Activated CD4-positive, CD25-positive, alpha-beta regulatory T cell treated with anti-CD3 and anti-CD28 coated beads, Interleukin-2, amount 50 U/mL, for 16 hours (primary cell): ENCODE results near the gene NKD2.
"Not testable (repeated sequence)": the region's sequence is repeated elsewhere in the genome, so short reads cannot be mapped to it uniquely, and the experiment has no call there.

Source experiments
- DNase-seq: peaks from one replicate; pipeline ENCODE4 v3.0.0-alpha.2; 2020; ENCODE audit warnings: low read depth, low spot score

NKD2 gene, protein sequence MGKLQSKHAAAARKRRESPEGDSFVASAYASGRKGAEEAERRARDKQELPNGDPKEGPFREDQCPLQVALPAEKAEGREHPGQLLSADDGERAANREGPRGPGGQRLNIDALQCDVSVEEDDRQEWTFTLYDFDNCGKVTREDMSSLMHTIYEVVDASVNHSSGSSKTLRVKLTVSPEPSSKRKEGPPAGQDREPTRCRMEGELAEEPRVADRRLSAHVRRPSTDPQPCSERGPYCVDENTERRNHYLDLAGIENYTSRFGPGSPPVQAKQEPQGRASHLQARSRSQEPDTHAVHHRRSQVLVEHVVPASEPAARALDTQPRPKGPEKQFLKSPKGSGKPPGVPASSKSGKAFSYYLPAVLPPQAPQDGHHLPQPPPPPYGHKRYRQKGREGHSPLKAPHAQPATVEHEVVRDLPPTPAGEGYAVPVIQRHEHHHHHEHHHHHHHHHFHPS

DNA sequence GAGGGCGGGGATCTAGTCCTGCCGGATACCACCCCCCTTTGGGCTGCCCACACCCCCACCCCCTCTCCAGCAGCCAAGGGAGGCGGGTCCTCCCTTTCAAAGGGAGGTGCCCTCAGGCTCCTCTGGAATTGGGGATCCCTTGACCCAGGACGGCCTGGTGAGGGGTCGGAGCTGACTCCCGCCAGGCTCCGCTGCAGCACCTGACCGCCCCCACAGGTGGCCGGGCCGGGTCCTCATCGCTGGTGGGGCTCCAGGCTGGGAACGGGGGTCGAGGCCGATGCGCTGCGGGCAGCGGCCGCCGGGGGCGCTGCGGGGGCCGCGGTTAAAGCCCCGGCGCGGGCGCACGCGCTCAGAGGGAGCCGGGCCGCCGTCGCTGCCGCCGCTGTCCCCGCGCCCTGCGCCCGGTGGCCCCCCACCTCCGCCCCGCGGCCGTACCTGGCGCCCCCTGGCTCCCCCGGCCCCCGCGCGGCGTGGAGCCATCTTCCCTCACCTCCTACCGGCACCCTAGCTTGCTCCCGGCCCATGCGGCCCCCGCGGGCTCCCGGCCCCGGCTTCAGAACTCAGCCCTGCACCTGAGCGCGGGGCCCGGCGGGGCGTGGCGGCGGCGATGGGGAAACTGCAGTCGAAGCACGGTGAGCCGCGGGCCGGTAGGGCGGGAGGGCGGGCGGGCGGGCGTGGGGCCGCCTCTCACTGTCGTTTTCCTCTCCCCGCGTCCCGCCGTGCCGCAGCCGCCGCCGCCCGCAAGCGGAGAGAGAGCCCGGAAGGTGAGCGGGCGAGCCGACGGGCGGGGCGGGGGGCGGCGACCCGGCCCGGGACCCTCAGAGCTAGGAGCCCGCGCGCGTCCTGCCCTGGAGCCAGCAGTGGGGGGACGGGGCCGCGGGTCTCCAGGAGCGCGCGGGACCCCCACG lies at the start of gene NKD2:
Gene NKD2, plus strand, starts transcription at position 352 of the 908 bp plus-strand sequence. Its CDS starts 256 bp downstream, at position 608.
- DNase-seq = no peak

DNA sequence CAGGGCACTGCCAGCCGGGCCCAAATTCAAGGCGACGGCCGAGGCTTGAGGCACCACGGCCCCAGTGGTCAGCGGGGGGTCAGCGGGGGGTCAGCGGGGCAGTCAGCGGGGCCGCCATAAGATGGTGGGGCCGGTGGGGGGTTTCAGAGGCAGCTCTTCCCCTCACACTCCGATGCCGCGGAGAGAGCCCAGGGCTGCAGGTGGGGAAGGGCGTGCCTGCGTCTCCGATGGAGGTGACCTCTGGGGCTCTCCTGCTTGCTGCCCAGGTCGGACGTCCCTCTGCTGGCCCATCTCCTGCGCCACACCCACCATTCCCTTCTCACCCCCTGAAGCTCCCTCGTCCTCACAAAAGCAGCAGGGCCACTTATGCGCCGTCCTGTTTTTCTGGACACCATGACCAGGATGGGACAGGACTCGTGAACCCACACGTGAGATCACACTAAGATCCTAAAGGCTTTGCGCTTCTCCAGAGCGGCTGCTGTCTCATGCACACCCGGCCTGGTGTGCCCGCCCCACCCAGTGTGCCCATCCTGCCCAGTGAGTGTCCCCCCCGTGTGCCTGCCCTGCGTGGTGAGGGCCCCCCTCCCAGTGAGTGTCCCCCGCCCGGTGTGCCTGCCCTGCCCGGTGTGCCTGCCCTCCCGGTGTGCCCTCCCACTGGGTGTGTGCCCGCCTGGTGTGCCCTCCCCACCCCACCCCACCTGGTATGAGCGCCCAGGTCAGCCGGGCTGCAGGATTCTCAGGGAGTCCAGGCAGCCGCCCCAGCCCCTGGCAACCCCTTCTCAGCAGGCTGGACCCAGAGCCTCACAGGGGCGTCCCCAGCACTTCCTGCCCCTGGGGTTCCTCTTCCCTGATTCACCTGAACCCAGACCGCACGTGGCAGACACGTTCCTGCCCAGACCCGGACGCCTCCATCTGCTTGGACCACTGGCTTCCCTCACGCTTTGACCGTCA lies 48.7 kb upstream of the NKD2 start:
- DNase-seq = no peak

DNA sequence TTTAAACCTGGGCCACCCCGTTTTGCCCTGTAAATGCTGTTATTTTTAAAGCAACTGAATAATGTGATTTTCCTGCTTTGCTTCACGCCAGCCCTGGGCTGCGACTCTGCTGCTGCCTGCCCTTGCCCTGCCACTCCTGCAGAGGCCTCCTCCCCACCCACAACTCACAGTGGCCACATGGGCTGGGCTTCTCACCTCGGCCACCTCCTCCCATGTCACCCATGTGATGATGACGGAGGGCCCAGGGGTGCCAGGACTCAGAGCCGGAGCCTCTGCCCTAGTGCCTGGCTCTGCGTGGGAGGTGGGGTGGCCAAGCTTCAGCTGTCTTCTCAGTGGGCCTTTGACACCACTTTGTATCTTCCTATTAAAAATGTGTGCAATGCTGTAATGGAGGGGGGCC lies 48.1 kb upstream of the NKD2 start:
- no peak for DNase-seq

DNA sequence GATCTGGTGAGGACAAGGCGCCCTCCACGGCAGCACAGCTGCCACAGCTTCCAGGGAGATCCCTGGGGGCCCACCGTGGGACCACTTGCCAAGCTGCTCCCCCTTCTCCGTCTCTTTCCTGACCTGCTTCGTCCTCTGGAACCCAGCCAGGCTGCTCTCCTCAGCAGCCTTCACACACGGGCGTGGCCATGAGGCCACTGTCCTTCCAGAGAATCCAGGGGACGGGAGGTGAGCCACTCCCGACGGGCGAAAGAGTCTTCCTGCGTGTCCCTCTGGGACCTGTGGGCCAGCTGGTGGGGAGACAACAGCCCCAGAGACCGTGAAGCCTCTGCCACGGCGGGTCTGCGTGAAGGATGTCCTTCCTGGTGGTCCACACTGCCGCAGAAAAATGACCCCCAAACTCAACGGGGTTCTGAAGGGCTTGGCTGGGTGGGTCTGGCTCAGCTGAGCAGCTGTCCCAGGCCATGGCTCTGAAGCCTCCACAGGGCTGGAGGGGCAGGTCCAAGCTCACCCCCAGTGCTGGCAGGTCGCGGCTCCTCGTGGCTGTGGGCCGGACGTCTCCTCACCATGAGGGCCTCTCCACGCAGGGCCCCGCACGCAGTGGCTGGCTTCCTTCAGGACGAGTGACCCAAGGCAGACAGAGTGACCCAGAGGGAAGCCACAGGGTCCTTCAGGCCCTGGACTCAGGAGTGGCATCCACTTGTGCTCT lies 47.4 kb upstream of the NKD2 start:
- DNase-seq = no peak

DNA sequence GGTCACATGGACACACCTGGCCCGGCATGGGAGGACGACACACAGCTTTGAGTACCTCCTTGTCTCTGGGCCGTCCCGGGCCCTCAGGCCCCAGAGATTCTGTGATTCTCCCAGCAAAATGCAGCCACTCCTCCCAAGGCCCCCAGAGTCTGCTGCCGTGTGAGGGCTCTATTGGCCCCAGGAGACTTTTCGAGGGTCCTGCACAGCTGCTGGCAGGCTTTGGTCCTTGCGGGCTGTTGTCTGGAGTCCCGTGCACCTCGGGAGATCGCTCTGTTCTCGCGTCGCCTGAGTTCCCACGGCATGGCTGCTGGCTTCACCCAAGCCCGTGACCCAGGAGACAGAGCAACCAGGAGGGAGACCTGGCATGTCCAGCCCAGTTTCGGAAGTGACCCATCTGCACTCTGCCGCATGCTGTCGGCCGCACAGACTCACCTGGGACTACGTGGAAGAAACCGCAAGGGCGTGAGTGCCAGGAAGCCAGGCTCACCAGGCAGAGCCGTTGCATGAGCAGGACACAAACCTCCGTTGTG lies 46.8 kb upstream of the NKD2 start:
- DNase-seq = no peak

DNA sequence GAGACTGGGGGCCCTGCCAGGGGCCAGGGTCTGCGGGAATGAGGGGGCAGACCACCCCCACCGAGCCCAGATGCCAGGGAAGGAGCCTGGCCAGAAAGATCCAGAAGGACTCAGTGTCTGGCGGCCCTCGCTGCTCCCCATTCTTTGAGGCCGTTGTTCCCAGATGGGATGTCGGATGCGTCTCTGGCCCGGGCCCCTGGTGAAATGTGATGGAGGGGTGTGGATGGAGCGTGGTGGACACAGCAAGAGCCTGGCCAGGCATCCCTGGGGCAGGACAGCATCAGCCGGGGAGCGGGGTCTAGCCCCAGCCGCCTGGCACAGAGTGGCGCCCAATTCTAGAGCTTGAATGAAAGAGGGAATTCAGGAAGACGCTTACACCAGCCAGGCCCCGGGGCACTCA lies 46.2 kb upstream of the NKD2 start:
- DNase-seq = no peak

DNA sequence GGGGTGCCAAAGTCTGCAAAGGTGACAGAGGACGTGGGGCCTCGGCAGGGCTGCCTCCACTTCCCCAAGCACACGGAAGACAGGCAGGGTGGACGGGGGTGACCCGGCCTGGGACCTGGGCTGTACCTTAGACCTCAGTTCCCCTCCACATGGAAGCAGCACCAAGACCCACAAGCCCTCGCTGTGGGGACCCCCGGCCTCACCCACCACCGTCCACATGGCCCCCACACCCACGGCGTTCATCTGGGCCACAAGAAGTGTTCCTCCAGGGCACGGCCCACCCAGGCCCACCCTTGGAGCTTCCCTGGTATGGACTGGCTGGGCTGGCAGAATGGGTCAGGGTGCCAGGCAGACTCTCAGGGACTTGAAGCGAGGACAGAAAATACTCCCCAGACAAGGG lies 45.8 kb upstream of the NKD2 start:
- no peak for DNase-seq

DNA sequence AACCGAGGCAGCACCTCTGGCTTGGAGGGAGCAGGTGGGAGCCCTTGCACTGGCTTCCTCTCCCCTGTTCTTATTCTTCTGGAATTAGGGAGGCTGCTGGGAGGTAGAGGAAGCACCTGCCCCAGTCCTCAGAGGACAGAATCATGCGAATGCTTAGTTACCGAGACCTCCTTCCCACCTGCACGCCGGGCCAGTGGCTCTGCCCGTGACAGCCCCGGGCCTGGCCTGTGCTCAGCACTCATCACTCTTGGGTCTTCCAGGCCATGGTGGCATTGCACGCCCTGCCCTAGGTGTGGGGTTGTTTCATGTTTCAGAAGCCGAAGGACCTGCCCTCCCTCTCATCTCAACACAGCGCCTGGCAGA lies 45.3 kb upstream of the NKD2 start:
- no peak for DNase-seq

DNA sequence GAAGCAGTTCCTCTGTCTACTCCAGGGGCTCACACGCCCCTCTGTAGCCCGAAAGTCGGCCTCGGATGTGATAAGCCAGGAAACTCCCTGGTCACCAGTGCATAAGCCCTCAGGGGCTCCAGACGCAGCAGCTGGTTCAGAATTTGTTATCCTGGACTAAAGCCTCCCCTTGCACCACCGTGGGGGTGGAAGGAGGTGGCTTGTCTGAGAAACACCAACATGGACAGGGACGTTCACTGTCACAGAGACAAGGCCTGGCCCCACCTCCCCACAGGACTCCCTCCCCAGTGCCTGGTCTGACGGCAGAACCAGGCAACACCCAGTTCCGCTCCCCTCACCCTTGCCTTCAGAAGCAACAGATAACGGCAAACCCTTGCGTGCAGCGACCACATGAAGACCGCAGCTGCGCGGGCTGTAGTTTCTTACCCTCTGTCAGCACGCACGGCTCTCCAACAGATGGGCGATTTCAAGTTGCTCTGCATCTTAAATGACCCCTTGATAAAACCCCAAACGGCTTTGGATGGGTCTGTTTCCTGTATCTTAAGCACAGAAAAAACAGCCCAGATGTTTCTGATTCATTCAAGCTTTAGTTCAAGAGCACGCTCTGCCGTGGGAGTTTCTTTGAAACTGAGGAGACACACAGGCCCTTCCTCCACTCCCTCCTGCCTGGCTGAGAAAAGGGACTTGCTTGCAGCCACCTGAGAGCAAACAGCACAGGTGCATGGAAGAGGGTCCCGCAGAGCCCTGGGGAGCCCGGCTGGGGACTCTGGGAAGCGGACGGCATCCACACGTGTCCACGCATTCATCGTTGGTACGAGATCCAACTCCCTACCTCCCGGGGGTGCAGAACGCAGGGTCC lies 44.7 kb upstream of the NKD2 start:
- DNase-seq = no peak

DNA sequence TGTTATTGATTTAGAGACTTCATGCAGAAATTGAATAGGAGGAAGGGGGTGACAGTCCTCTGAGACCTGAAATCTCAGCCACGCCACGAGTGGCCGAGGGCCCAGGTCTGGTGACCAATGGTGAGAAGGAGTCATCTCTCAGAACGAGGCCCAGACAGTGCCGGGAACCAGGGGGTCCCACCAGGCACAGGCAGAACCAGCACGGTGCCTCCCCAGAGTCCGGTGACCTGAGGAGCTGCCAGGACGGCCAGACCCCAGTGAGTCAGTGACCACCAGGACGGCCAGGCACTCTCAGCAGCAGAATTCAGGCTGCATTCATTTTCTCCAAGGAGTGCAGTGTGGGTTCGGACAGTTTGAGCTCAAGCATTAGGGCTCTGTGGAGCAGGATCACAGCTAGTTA lies 43.8 kb upstream of the NKD2 start:
- no peak for DNase-seq

DNA sequence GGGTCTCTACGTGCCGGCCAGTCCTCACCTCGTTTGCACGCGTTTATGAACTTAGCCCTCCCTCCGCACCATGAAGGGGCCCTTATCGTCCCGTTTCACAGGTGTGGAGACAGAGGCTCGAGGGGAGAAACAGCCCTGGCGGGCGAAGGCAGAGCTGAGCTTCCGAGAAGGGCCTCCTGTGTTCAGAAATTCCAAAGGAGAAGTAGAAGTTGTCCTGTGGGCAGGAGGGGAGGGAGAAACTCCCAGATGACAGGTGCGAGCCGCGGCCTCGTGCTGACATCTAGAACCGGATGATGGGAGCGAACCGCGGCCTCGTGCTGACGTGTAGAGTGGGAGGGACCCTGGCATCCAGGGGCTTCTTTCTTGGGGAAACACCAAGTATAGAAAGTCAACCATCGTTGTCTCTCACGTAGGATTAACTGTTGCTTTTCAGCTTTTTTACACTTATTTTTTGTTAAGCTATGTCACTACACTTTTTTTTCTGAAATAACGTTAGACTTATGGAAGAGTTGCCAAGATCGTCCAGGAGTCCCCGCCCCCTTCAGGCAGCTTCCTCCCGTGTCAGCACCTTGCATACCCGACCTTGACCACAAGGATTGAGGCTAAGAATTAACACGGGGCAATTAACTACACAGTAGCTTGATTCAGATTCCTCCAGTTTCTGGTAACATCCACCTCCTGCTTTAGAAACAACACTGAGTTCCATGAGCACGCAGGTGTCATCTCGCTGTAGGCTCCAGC lies 42.8 kb upstream of the NKD2 start:
- no peak for DNase-seq

DNA sequence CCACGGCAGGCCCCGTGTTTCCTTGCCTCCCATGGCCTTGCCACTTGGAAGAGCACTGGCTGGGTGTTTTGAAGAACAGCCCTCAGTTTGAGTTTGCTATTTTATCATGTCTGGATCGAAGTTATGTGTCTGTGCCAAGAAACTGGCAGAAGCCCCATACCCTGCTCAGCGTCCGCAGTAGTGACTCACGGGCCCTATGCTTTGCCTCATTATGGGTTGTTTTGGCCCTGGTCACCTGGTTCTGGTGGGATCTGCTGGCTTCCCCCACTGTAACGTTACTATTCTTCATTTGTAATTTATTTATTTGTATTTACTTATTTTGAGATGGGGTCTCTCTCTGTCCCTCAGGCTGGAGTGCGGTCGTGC lies 42.3 kb upstream of the NKD2 start:
- no peak for DNase-seq

DNA sequence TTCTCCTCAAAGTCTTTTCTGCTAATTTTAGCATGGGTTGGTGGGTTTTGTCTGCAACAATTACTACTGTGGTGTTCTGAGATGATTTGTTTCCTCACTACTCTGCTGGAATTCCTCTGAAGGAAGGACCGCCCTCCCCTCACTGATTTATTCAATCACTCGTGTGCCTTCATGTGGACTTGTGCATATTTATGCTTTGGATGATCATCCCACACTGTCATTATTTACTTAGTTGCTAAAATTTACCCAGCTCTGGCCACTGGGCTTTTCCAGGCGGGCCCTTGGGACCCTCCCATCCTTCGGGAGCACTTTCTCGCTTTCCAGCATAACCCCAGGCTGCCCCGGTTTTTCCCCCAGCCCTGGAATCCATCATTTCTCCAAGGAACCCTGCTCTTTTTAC lies 41.7 kb upstream of the NKD2 start:
- no peak for DNase-seq

DNA sequence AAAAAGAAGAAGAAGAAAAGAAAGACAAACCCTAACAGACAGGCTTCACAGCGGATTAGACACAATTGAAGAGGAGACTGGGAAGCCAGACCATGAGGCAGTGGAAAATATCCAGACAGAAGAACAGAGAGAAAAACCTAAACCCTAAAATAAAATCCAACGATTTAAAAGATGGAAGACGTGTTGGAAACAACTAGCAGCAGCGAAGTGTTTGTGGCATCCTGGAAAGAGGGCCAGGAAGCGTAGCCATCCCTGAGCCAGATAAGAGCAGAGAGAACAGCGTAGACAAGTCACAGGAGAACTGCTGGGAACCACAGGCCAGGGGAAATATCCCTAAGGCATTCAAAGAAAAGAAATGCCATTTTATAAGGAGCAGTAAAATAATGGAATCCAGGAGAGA lies 39.7 kb upstream of the NKD2 start:
- DNase-seq = no peak

DNA sequence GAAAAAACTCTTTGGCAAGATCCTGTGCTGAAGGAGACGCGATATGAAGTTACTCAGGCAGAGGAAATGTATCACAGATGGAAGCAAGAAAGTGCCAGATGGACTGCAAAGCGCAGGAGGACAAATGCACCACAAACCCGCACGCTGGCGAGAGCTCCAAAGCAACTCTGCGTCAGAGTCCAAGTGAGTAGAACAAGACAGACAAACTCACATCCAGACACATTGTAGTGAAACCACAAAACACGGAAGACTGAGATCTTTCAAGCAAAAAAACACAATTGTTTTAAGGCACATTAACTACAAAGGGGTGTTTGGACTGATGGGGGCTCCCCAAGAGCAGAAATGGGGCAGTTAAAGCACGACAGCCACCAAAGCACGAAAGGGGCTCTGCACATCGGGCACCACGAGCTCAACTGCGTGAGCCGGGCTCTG lies 39.2 kb upstream of the NKD2 start:
- no peak for DNase-seq

DNA sequence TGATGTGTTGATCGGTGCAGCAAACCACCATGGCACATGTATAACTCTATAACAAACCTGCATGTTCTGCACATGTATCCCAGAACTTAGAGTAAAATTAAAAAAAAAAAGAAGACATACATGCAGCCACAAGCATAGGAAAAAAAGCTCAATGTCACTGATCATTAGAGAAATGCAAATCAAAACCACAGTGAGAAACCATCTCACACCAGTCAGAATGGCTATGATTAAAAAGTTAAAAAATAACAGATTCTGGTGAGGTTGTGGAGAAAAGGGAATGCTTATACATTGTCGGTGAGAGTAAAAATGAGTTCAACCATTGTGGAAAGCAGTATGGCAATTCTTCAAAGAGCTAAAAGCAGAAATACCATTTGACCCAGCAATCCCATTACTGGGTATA lies 36.0 kb upstream of the NKD2 start:
- DNase-seq = not testable (repeated sequence)

DNA sequence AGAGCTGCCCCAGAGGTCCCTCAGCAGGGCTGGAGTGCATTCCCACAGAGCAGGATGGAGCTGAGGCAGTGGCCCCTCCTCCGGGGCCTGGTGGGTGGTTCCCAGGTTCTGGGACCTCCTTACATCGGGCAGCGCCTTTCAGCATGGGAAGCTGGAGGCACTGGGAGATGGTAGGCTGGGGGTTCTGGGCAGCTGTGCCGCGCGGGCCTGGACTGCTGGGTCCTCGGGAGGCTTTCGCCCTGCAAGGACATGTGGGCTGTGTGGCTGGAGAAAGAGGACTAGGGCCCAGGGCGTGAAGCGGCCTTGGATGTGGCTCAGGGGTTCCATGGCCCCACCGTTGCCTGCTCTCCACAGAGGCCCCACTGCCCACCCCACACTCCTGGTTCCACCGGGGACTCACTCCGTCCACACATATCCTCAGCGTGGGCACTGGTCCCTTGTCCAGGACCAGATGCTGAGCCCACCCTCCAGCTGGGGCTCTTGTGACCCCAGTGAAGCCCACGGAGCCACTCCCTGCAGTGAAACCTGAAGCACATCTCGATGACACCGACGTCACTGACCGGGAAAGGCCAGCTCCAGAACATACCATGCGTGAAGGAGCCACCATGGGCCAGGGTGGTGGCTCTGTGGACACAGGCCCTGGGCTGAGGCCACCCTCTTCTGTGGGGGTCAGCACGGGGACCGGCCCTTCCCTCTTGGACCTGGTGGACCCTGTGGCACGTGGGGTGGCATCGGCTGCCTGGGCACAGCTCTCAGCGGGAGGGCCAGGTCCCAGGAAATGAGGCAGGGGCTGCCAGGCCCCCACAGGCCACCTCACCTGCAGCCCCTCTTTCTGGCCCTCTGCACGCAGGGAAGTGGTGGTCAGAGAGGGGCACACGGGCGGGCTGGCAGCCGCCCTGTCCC lies 31.5 kb upstream of the NKD2 start:
- no peak for DNase-seq

DNA sequence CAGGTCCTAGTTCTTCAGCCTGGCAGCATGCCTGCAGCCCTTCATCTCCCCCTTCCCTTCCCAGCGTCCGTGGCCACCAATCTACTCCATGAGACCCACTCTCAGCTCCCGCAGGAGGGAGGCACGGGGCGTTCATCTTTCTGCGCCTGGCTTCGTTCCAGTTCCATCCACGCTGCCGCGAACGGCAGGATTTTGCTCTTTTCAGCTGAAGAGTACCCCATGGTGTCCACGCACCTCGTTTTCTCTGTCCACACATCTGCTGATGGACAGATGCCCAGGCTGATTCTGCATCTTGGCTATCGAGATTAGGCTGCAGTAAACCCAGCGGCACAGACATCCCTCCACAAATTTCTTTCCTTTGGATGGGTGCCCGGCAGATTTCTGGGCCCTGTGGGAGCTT lies 30.5 kb upstream of the NKD2 start:
- DNase-seq = no peak
